Mesodermal cell (in vitro differentiated cells): ENCODE results near the gene MAP4.

Experiments
- H3K27ac ChIP-seq: 2 replicates; pipeline ENCODE4 v1.7.0; 2013; ENCODE audit warnings: mild to moderate bottlenecking, low read depth, low read length, moderate library complexity; ENCODE audit not compliant: severe bottlenecking
- H3K36me3 ChIP-seq: 2 replicates; pipeline ENCODE4 v1.7.1; 2013; ENCODE audit warnings: mild to moderate bottlenecking, low read length, moderate library complexity; ENCODE audit not compliant: control insufficient read depth, insufficient read depth
- H3K4me1 ChIP-seq: one replicate; pipeline ENCODE4 v1.7.1; 2013; ENCODE audit warnings: mild to moderate bottlenecking, low read length; ENCODE audit not compliant: insufficient read depth, control insufficient read depth, poor library complexity, severe bottlenecking
- H3K4me3 ChIP-seq: 2 replicates; pipeline ENCODE4 v1.7.0; 2013; ENCODE audit warnings: low read length, control low read depth, mild to moderate bottlenecking; ENCODE audit not compliant: insufficient read depth, poor library complexity, severe bottlenecking; ENCODE audit errors: extremely low read depth
- H3K9me3 ChIP-seq: 2 replicates; pipeline ENCODE4 v1.7.1; 2013; ENCODE audit warnings: mild to moderate bottlenecking, low read length, moderate library complexity; ENCODE audit not compliant: control insufficient read depth
- WGBS, 2 experiments: methylation state at CpG; one replicate each; pipeline ENCODE4 v1.1.5; 2013; ENCODE audit warnings: missing lambda C conversion rate in 2 of 2; ENCODE audit not compliant: insufficient coverage in 2 of 2; 5-methylcytosine and 5-hydroxymethylcytosine counted together

The MAP4 gene

GRCh38 chr3:47916201-47916600 is 100.0 kb downstream of the MAP4 start:
- H3K4me3 ChIP-seq: no peak overlapping the region
- H3K4me1 ChIP-seq: peaks cover 27% of the 10 kb centered on the region
- no peak overlapping the region for H3K27ac ChIP-seq
- H3K9me3 ChIP-seq: no peaks in the 10 kb centered on the region
- H3K36me3 ChIP-seq: peaks cover 85% of the 10 kb centered on the region
- WGBS, 2 experiments: 94 to 96% methylated on average over 4 to 5 of the region's 5 CpGs

GRCh38 chr3:47912006-47912504 is 104.2 kb downstream of the MAP4 start:
- no peak overlapping the region for H3K4me3 ChIP-seq
- peaks cover 38% of the 10 kb centered on the region for H3K4me1 ChIP-seq
- no peaks in the 10 kb centered on the region for H3K9me3 ChIP-seq
- H3K36me3 ChIP-seq: peaks cover 88% of the 10 kb centered on the region
- H3K27ac ChIP-seq: peak overlapping the region; percentile 92
- WGBS, 2 experiments: 100% methylated on average over 1 to 2 of the region's 6 CpGs

GRCh38 chr3:47910777-47911440 is 105.3 kb downstream of the MAP4 start:
- peaks cover 88% of the 10 kb centered on the region for H3K36me3 ChIP-seq
- H3K4me1 ChIP-seq: peaks cover 38% of the 10 kb centered on the region
- H3K4me3 ChIP-seq: no peak overlapping the region
- no peaks in the 10 kb centered on the region for H3K9me3 ChIP-seq
- H3K27ac ChIP-seq: peak overlapping the region; percentile 92
- WGBS, 2 experiments: 37 to 62% methylated on average over 4 of the region's 4 CpGs

GRCh38 chr3:47910233-47910632 is 106.0 kb downstream of the MAP4 start:
- Histone ChIP-seq H3K4me3 (no peak overlapping the region), H3K9me3 (no peaks in the 10 kb centered on the region), H3K4me1 (peaks cover 38% of the 10 kb centered on the region), H3K36me3 (peaks cover 88% of the 10 kb centered on the region), H3K27ac (peak overlapping the region; percentile 92)
- WGBS, 2 experiments: no CpG with 5 or more reads among the region's 1 CpG

- Histone ChIP-seq H3K4me3 (no peak overlapping the region), H3K4me1 (peaks cover 35% of the 10 kb centered on the region), H3K36me3 (peaks cover 88% of the 10 kb centered on the region), H3K27ac (no peak overlapping the region), H3K9me3 (no peaks in the 10 kb centered on the region)
- WGBS, 2 experiments: 83 to 100% methylated on average over 1 of the region's 2 CpGs
These were observed 106.6 kb downstream of the MAP4 start for GRCh38 chr3:47909607-47910006.

GRCh38 chr3:47908744-47909143 is 107.5 kb downstream of the MAP4 start:
- Histone ChIP-seq H3K9me3 (no peaks in the 10 kb centered on the region), H3K27ac (no peak overlapping the region), H3K4me1 (peaks cover 31% of the 10 kb centered on the region), H3K4me3 (no peak overlapping the region), H3K36me3 (peaks cover 87% of the 10 kb centered on the region)
- 91 to 100% methylated on average over 1 to 3 of the region's 4 CpGs for WGBS, 2 experiments

GRCh38 chr3:47907784-47908183 is 108.4 kb downstream of the MAP4 start:
- no peaks in the 10 kb centered on the region for H3K9me3 ChIP-seq
- peaks cover 83% of the 10 kb centered on the region for H3K36me3 ChIP-seq
- no peak overlapping the region for H3K27ac ChIP-seq
- no peak overlapping the region for H3K4me3 ChIP-seq
- H3K4me1 ChIP-seq: peaks cover 24% of the 10 kb centered on the region

- Histone ChIP-seq H3K36me3 (peaks cover 85% of the 10 kb centered on the region), H3K9me3 (no peaks in the 10 kb centered on the region), H3K4me3 (no peak overlapping the region), H3K4me1 (no peaks in the 10 kb centered on the region), H3K27ac (no peak overlapping the region)
These were observed 113.5 kb downstream of the MAP4 start for GRCh38 chr3:47902746-47903145.

- Histone ChIP-seq H3K4me1 (no peaks in the 10 kb centered on the region), H3K36me3 (peaks cover 82% of the 10 kb centered on the region), H3K4me3 (no peak overlapping the region), H3K9me3 (no peaks in the 10 kb centered on the region), H3K27ac (no peak overlapping the region)
- WGBS, 2 experiments: 94 to 97% methylated on average over 4 to 6 of the region's 7 CpGs
These were observed 114.9 kb downstream of the MAP4 start for GRCh38 chr3:47901280-47901833.

GRCh38 chr3:47899495-47900108 is 116.6 kb downstream of the MAP4 start:
- H3K36me3 ChIP-seq: peaks cover 80% of the 10 kb centered on the region
- no peak overlapping the region for H3K27ac ChIP-seq
- H3K9me3 ChIP-seq: no peaks in the 10 kb centered on the region
- no peaks in the 10 kb centered on the region for H3K4me1 ChIP-seq
- no peak overlapping the region for H3K4me3 ChIP-seq
- 100% methylated on average over 1 of the region's 3 CpGs for WGBS, 2 experiments

GRCh38 chr3:47897954-47898353 is 118.3 kb downstream of the MAP4 start:
- no peak overlapping the region for H3K4me3 ChIP-seq
- 95 to 98% methylated on average over 2 to 3 of the region's 3 CpGs for WGBS, 2 experiments
- H3K36me3 ChIP-seq: peaks cover 77% of the 10 kb centered on the region
- no peaks in the 10 kb centered on the region for H3K9me3 ChIP-seq
- H3K27ac ChIP-seq: no peak overlapping the region
- no peaks in the 10 kb centered on the region for H3K4me1 ChIP-seq
